Neural cell (in vitro differentiated cells): ENCODE data around the gene UQCC2. TPM values are rescaled to one million over a fixed set of nuclear protein-coding genes. Genes with fewer than 3 reads are reported as not detected.

Experiments used
- H2AFZ ChIP-seq: fragments of 200-600, 300-800 bp; sonication (generic), shearing (Covaris generic); 2 replicates; pipeline ENCODE4 v1.6.0; 2014; ENCODE audit warnings: low read depth, mild to moderate bottlenecking, antibody characterized with exemption, low read length, moderate library complexity
- H3F3A ChIP-seq: fragments of 200-600 bp; shearing (Covaris generic); 2 replicates; pipeline ENCODE4 v1.6.1; 2016; ENCODE audit warnings: mild to moderate bottlenecking, moderate library complexity, mixed read lengths, antibody characterized with exemption, low read length; ENCODE audit not compliant: insufficient read depth, poor library complexity, severe bottlenecking
- H3K27ac ChIP-seq: fragments of 200-600, 300-800 bp; sonication (generic), shearing (Covaris generic); 2 replicates; pipeline ENCODE4 v1.5.1; 2014; ENCODE audit warnings: mild to moderate bottlenecking, low read length, moderate library complexity
- H3K27me3 ChIP-seq: fragments of 300-800, 200-600 bp; sonication (generic), shearing (Covaris generic); 2 replicates; pipeline ENCODE4 v1.6.0; 2014; ENCODE audit warnings: mild to moderate bottlenecking, low read depth, low read length, moderate library complexity; ENCODE audit not compliant: insufficient read depth
- H3K36me3 ChIP-seq: fragments of 300-800, 200-600 bp; sonication (generic), shearing (Covaris generic); 2 replicates; pipeline ENCODE4 v1.5.1; 2014; ENCODE audit warnings: mild to moderate bottlenecking, antibody characterized with exemption, low read length, moderate library complexity; ENCODE audit not compliant: insufficient read depth
- H3K4me2 ChIP-seq: fragments of 300-800, 200-600 bp; sonication (generic), shearing (Covaris generic); 2 replicates; pipeline ENCODE4 v1.6.0; 2014; ENCODE audit warnings: mild to moderate bottlenecking, low read length
- H3K4me3 ChIP-seq: fragments of 300-800, 200-600 bp; sonication (generic), shearing (Covaris generic); 2 replicates; pipeline ENCODE4 v1.5.1; 2014; ENCODE audit warnings: mild to moderate bottlenecking, low read length, moderate library complexity
- H3K79me2 ChIP-seq: fragments of 200-600 bp; shearing (Covaris generic); replicated peaks from 2 replicates; pipeline ENCODE4 v1.6.0; 2014; ENCODE audit warnings: mild to moderate bottlenecking, low read length, moderate library complexity; ENCODE audit not compliant: insufficient read depth
- H3K9ac ChIP-seq: fragments of 300-800, 200-600 bp; sonication (generic), shearing (Covaris generic); 2 replicates; pipeline ENCODE4 v1.6.1; 2016; ENCODE audit warnings: mild to moderate bottlenecking, low read length, mixed read lengths
- H3K9me2 ChIP-seq: fragments of 200-600 bp; shearing (Covaris generic); 2 replicates; pipeline ENCODE4 v1.6.1; 2016; ENCODE audit warnings: mild to moderate bottlenecking, low read length, mixed read lengths; ENCODE audit not compliant: insufficient read depth
- H3K9me3 ChIP-seq: fragments of 200-600, 300-800 bp; sonication (generic), shearing (Covaris generic); 2 replicates; pipeline ENCODE4 v1.6.1; 2016; ENCODE audit warnings: mild to moderate bottlenecking, mixed run types, low read length, moderate library complexity, mixed read lengths
- H4K20me1 ChIP-seq: fragments of 200-600 bp; shearing (Covaris generic); 2 replicates; pipeline ENCODE4 v1.6.1; 2016; ENCODE audit warnings: mild to moderate bottlenecking, mixed run types; ENCODE audit not compliant: insufficient read depth
- CTCF ChIP-seq: fragments of 450-650 bp; IDR thresholded peaks from 2 replicates; pipeline ENCODE4 v1.5.1; 2014; ENCODE audit warnings: antibody characterized with exemption, mild to moderate bottlenecking, moderate library complexity; ENCODE audit not compliant: poor library complexity, severe bottlenecking
- EP300 ChIP-seq: fragments of 450-650 bp; conservative IDR thresholded peaks from 2 replicates; pipeline ENCODE4 v1.6.1; 2014; ENCODE audit warnings: antibody characterized with exemption, mild to moderate bottlenecking, moderate library complexity; ENCODE audit not compliant: poor library complexity, severe bottlenecking
- EZH2 ChIP-seq: fragments of 200-600, 300-800 bp; shearing (Covaris generic), sonication (generic); IDR thresholded peaks from 2 replicates; pipeline ENCODE4 v1.6.1; 2014; ENCODE audit warnings: antibody characterized with exemption, low read length, borderline replicate concordance, mild to moderate bottlenecking; ENCODE audit not compliant: insufficient read depth, poor library complexity, severe bottlenecking
- MXI1 ChIP-seq: fragments of 450-650 bp; conservative IDR thresholded peaks from 2 replicates; pipeline ENCODE4 v1.6.1; 2014; ENCODE audit warnings: antibody characterized with exemption, mild to moderate bottlenecking; ENCODE audit not compliant: poor library complexity, severe bottlenecking
- POLR2AphosphoS5 ChIP-seq: IDR thresholded peaks from 2 replicates; pipeline ENCODE4 v1.6.1; 2012
- RAD21 ChIP-seq: fragments of 450-650 bp; conservative IDR thresholded peaks from 2 replicates; pipeline ENCODE4 v1.6.1; 2014; ENCODE audit warnings: antibody characterized with exemption, mild to moderate bottlenecking, moderate library complexity
- SMC3 ChIP-seq: fragments of 450-650 bp; conservative IDR thresholded peaks from 2 replicates; pipeline ENCODE4 v1.6.1; 2014; ENCODE audit warnings: antibody characterized with exemption, mild to moderate bottlenecking, moderate library complexity; ENCODE audit not compliant: poor library complexity
- TAF1 ChIP-seq: IDR thresholded peaks from 2 replicates; pipeline ENCODE4 v1.6.1; 2012; ENCODE audit warnings: low read depth
- polyA plus RNA-seq: library from polyadenylated mRNA; depleted of rRNA; stranded (reverse); fragments of >200 nt; gene quantifications from 2 replicates; pipeline ENCODE4 v1.2.3, GENCODE V29; 2014
- TF ChIP-seq, protein P1 (sequence below): IDR thresholded peaks from 2 replicates; pipeline ENCODE4 v1.6.1; 2012; ENCODE audit warnings: borderline replicate concordance

Gene UQCC2
- polyA plus RNA-seq, 1 donor from 2014 or later, result 123 TPM

GRCh38 chr6:33677689-33678088 is 33.8 kb downstream of the UQCC2 start:
- H3K79me2 ChIP-seq, result no peaks in the 10 kb centered on the region
- no peaks in the 10 kb centered on the region for H3K9me3 ChIP-seq
- no peaks in the 10 kb centered on the region for H3K9me2 ChIP-seq
- H3K36me3 ChIP-seq, result no peaks in the 10 kb centered on the region
- no peaks in the 10 kb centered on the region for H3K27me3 ChIP-seq
- no peak overlapping the region for H3K4me2 ChIP-seq
- no peaks in the 10 kb centered on the region for H4K20me1 ChIP-seq
- no peaks in the 10 kb centered on the region for H3F3A ChIP-seq
- no peak overlapping the region for H3K9ac ChIP-seq
- no peak overlapping the region for H3K4me3 ChIP-seq
- H3K27ac ChIP-seq, result no peak overlapping the region
- no peak overlapping the region for H2AFZ ChIP-seq
- TF ChIP-seq RAD21, result no peak
- TF ChIP-seq, protein P1, sequence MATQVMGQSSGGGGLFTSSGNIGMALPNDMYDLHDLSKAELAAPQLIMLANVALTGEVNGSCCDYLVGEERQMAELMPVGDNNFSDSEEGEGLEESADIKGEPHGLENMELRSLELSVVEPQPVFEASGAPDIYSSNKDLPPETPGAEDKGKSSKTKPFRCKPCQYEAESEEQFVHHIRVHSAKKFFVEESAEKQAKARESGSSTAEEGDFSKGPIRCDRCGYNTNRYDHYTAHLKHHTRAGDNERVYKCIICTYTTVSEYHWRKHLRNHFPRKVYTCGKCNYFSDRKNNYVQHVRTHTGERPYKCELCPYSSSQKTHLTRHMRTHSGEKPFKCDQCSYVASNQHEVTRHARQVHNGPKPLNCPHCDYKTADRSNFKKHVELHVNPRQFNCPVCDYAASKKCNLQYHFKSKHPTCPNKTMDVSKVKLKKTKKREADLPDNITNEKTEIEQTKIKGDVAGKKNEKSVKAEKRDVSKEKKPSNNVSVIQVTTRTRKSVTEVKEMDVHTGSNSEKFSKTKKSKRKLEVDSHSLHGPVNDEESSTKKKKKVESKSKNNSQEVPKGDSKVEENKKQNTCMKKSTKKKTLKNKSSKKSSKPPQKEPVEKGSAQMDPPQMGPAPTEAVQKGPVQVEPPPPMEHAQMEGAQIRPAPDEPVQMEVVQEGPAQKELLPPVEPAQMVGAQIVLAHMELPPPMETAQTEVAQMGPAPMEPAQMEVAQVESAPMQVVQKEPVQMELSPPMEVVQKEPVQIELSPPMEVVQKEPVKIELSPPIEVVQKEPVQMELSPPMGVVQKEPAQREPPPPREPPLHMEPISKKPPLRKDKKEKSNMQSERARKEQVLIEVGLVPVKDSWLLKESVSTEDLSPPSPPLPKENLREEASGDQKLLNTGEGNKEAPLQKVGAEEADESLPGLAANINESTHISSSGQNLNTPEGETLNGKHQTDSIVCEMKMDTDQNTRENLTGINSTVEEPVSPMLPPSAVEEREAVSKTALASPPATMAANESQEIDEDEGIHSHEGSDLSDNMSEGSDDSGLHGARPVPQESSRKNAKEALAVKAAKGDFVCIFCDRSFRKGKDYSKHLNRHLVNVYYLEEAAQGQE, result no peak
- no peak for TF ChIP-seq CTCF
- no peak for TF ChIP-seq EP300
- no peak for TF ChIP-seq POLR2AphosphoS5
- no peak for TF ChIP-seq SMC3
- TF ChIP-seq TAF1, result no peak
- TF ChIP-seq EZH2, result no peak
- no peak for TF ChIP-seq MXI1

DNA sequence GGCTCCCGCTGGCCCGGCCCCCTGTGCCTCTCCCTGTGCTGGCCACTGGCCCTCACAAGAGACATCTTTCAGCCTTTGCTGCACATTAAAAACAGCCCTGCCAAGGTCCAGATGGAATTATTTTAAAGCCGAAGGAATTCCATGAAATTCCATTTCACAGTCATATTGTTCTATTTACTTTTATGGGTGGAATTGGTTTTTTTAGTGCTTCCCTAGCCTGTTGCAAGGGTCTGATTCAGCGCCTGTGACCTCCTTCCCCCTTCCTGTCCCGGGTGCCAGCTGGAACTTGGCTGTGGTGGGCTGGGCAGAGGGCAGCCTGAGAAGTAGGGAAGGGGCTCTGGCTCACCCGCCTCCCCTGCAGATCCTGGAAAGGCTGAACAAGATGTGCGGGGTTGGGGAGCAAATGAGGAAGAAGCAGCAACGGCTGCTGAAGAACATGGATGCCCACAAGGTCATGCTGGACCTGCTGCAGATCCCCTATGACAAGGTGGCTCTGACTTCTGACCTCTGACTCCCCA is 34.3 kb downstream of the UQCC2 start:
- no peaks in the 10 kb centered on the region for H3K79me2 ChIP-seq
- H3K27ac ChIP-seq, result no peak overlapping the region
- no peaks in the 10 kb centered on the region for H3K9me2 ChIP-seq
- no peaks in the 10 kb centered on the region for H3K36me3 ChIP-seq
- H3K4me2 ChIP-seq, result no peak overlapping the region
- no peak overlapping the region for H2AFZ ChIP-seq
- no peak overlapping the region for H3K9ac ChIP-seq
- H3K27me3 ChIP-seq, result no peaks in the 10 kb centered on the region
- TF ChIP-seq POLR2AphosphoS5 (no peak), EZH2 (no peak), CTCF (no peak), SMC3 (no peak), MXI1 (no peak), EP300 (no peak), RAD21 (no peak), TAF1 (no peak)
- TF ChIP-seq, protein P1, result no peak
- H3K9me3 ChIP-seq, result no peaks in the 10 kb centered on the region
- no peaks in the 10 kb centered on the region for H3F3A ChIP-seq
- no peaks in the 10 kb centered on the region for H4K20me1 ChIP-seq
- no peak overlapping the region for H3K4me3 ChIP-seq
